Stomach smooth muscle (tissue), 2 donors: ENCODE measurements around the gene IL36A.

Experiments used
- H3K27ac ChIP-seq: one replicate; pipeline ENCODE4 v1.7.0; 2013; ENCODE audit warnings: mild to moderate bottlenecking, low read length, inconsistent platforms
- H3K27me3 ChIP-seq, 2 donors: one replicate each; pipeline ENCODE4 v1.7.0; 2013; ENCODE audit warnings: low read length in 2 of 2; ENCODE audit not compliant: insufficient read depth in 2 of 2, control insufficient read depth in 1 of 2
- H3K36me3 ChIP-seq, 2 donors: one replicate each; pipeline ENCODE4 v1.7.0; 2013; ENCODE audit warnings: low read length in 2 of 2; ENCODE audit not compliant: control insufficient read depth in 2 of 2, insufficient read depth in 2 of 2
- H3K4me1 ChIP-seq: one replicate; pipeline ENCODE4 v1.7.0; 2013; ENCODE audit warnings: low read length; ENCODE audit not compliant: control insufficient read depth, insufficient read depth
- H3K4me3 ChIP-seq, 2 donors: one replicate each; pipeline ENCODE4 v1.7.0; 2013; ENCODE audit warnings: low read length in 2 of 2
- H3K9ac ChIP-seq, 2 donors: one replicate each; pipeline ENCODE4 v1.7.0; 2013; ENCODE audit warnings: low read length in 2 of 2, mild to moderate bottlenecking in 1 of 2
- H3K9me3 ChIP-seq, 2 donors: one replicate each; pipeline ENCODE4 v1.7.0; 2013; ENCODE audit warnings: low read length in 2 of 2; ENCODE audit not compliant: control insufficient read depth in 2 of 2
- donor health status: healthy.
- donor health status: Pancreatic carcinoma.

Gene IL36A

DNA sequence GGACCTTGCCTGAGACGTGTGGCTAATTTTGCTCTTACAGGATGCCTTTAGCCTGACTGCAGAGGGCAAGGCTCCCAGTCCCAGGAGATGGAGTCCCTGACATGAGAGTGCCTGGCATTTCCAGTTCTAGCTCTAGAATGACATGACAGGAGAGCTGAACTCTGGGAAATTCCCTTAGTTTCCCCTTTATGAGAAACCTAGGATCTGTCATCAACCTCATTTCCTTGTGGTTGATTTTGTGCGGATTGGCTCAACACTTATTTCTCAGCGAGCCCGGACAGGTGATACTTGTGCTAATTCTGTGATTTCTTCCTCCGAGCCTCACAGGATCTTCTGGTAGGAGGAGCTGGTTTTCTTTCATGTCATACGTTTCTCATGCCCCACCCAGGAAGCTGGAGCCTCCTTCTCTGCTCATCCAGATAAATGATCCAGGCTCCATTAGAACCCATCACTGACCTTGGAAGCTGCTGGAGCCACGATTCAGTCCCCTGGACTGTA lies 27.7 kb upstream of the IL36A start, which contains the start of gene IL36G:
Gene IL36G, plus strand, starts transcription at position 448 of the 498 bp plus-strand sequence. CDS start 633 bp downstream, outside the sequence.
- Histone ChIP-seq H3K9ac (no peak within 1 kb of the TSS), H3K36me3 (no peaks in the 10 kb centered on the region), H3K4me3 (no peak within 1 kb of the TSS), H3K27me3 (no peaks in the 10 kb centered on the region), H3K4me1 (no peaks in the 10 kb centered on the region), H3K27ac (no peak within 1 kb of the TSS), H3K9me3 (no peaks in the 10 kb centered on the region)

GRCh38 chr2:112979731-112980130 lies 25.5 kb upstream of the IL36A start:
- no peaks in the 10 kb centered on the region for H3K36me3 ChIP-seq
- H3K27me3 ChIP-seq = no peaks in the 10 kb centered on the region
- no peak overlapping the region for H3K27ac ChIP-seq
- no peak overlapping the region for H3K4me3 ChIP-seq
- H3K9ac ChIP-seq = no peak overlapping the region
- H3K9me3 ChIP-seq = no peaks in the 10 kb centered on the region
- no peaks in the 10 kb centered on the region for H3K4me1 ChIP-seq

DNA sequence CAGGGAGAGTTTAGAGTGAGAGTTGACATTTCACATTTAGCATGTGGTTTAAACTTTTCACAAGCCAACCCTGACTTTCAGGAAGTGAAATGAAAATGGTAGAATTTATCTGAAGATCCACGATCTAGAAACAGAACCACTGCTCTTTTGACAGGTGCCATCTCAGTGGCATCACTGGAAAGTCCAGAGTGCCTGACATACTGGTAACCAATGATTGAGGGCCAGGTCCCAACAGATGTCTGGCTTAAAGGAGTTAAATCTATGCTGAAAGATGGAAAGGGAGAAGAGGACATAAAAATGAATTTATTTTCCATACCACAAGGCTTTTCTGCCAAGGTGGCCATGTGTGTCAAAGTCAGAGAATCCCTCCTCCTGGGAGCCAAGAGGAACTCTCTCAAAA lies 24.7 kb upstream of the IL36A start:
- no peaks in the 10 kb centered on the region for H3K9me3 ChIP-seq
- no peak overlapping the region for H3K4me3 ChIP-seq
- H3K27ac ChIP-seq = no peak overlapping the region
- H3K36me3 ChIP-seq = no peaks in the 10 kb centered on the region
- H3K4me1 ChIP-seq = no peaks in the 10 kb centered on the region
- H3K9ac ChIP-seq = no peak overlapping the region
- H3K27me3 ChIP-seq = no peaks in the 10 kb centered on the region

GRCh38 chr2:112985090-112985489 lies 20.2 kb upstream of the IL36A start:
- Histone ChIP-seq H3K9me3 (peaks cover 0 to 7% of the 10 kb centered on the region in 2 donors), H3K9ac (no peak overlapping the region), H3K27me3 (no peaks in the 10 kb centered on the region), H3K4me3 (no peak overlapping the region), H3K4me1 (no peaks in the 10 kb centered on the region), H3K27ac (no peak overlapping the region), H3K36me3 (no peaks in the 10 kb centered on the region)

DNA sequence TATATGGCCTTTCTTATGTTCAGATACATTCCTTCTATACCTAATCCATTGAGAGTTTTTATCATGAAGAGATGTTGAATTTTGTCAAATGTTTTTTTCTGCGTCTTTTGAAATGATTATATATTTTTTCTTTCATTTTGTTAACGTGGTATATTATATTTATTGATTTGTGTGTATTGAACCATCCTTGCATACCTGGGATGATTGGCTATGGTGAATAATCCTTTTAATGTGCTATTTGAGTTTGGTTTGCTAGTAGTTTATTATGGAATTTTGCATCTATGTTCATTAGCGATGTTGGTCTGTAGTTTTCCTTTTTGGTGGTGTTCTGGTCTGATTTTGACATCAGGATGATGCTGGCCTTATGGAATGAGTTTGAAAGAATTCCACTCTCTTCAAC lies 15.6 kb upstream of the IL36A start:
- Histone ChIP-seq H3K9ac (no peak overlapping the region), H3K9me3 (peaks cover 6 to 15% of the 10 kb centered on the region in 2 donors), H3K36me3 (no peaks in the 10 kb centered on the region), H3K27ac (no peak overlapping the region), H3K4me1 (no peaks in the 10 kb centered on the region), H3K27me3 (no peaks in the 10 kb centered on the region), H3K4me3 (no peak overlapping the region)

DNA sequence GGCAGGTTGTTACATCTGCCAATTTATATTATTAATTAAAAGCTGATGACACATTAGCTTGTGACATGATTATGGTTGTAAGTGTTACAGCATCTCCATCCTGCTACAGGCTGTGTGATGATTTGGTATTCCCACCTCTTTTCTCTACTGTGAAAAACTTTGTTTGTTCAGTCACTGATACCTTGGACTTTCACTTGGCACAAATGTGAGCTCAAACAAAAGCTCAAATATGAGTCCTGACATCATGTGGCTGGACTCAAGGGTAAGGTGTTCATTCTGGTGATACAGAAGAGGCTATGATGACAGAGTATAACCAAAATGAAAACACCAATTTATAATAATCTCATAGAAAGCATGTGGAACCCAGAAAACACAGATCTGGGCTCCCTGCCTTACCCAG lies 11.4 kb upstream of the IL36A start:
- Histone ChIP-seq H3K9me3 (peaks cover 6 to 14% of the 10 kb centered on the region in 2 donors), H3K9ac (no peak overlapping the region), H3K4me3 (no peak overlapping the region), H3K36me3 (no peaks in the 10 kb centered on the region), H3K27ac (no peak overlapping the region), H3K27me3 (no peaks in the 10 kb centered on the region), H3K4me1 (no peaks in the 10 kb centered on the region)

DNA sequence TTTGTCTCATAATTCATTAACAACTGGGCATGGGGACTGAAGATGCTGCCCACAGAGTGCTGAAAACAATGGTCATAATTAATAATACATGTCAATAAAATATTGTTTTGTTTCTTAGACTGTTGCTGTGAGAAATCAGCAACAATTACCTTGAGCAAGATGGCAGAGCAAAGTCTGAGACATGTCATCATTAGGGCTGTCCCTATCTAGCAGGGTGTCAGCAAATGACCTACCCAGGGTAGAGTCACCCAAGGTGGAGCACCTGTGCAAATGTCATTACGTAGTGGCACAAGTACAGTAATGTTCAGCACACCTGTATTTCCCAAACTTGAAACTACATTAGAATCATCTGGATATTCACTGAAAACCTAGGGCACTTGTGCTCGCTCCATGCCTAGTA lies 10.6 kb upstream of the IL36A start:
- no peaks in the 10 kb centered on the region for H3K36me3 ChIP-seq
- no peak overlapping the region for H3K4me3 ChIP-seq
- H3K27me3 ChIP-seq = no peaks in the 10 kb centered on the region
- H3K4me1 ChIP-seq = no peaks in the 10 kb centered on the region
- no peak overlapping the region for H3K9ac ChIP-seq
- H3K9me3 ChIP-seq = peaks cover 6 to 13% of the 10 kb centered on the region in 2 donors
- H3K27ac ChIP-seq = no peak overlapping the region

- H3K36me3 ChIP-seq = no peaks in the 10 kb centered on the region
- H3K4me1 ChIP-seq = no peaks in the 10 kb centered on the region
- no peak overlapping the region for H3K27ac ChIP-seq
- no peak overlapping the region for H3K4me3 ChIP-seq
- H3K27me3 ChIP-seq = no peaks in the 10 kb centered on the region
- peaks cover 6 to 9% of the 10 kb centered on the region in 2 donors for H3K9me3 ChIP-seq
- no peak overlapping the region for H3K9ac ChIP-seq
Measured at GRCh38 chr2:112995346-112995920, 9.8 kb upstream of the IL36A start.

GRCh38 chr2:112996635-112997034 lies 8.6 kb upstream of the IL36A start:
- Histone ChIP-seq H3K9me3 (peaks cover 6 to 9% of the 10 kb centered on the region in 2 donors), H3K4me1 (no peaks in the 10 kb centered on the region), H3K27me3 (no peaks in the 10 kb centered on the region), H3K27ac (no peak overlapping the region), H3K9ac (no peak overlapping the region), H3K4me3 (no peak overlapping the region), H3K36me3 (no peaks in the 10 kb centered on the region)

GRCh38 chr2:112997151-112997550 lies 8.1 kb upstream of the IL36A start:
- H3K4me3 ChIP-seq = no peak overlapping the region
- H3K27ac ChIP-seq = no peak overlapping the region
- H3K9me3 ChIP-seq = peaks cover 3 to 9% of the 10 kb centered on the region in 2 donors
- no peaks in the 10 kb centered on the region for H3K36me3 ChIP-seq
- no peaks in the 10 kb centered on the region for H3K4me1 ChIP-seq
- H3K9ac ChIP-seq = no peak overlapping the region
- H3K27me3 ChIP-seq = no peaks in the 10 kb centered on the region

DNA sequence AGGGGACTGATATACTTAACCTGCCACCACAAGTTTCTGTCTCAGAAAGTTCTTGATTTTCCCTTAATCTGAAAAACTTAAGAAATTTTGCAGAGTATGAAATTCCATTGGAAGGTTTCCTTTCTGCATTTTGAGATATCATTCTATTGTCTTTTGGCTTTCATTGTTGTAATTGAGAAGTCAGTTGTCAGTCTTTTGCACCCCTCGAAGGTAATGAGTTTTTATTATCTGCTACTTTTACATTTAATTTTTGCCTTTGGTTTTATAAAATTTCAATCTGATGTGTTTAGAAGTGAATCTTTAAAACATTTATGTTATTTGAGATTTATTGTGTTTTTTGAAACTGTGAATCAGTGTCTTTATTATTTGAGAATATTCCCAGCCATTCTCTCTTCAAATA lies 4.8 kb upstream of the IL36A start:
- Histone ChIP-seq H3K4me3 (no peak overlapping the region), H3K27ac (no peak overlapping the region), H3K27me3 (no peaks in the 10 kb centered on the region), H3K4me1 (no peaks in the 10 kb centered on the region), H3K36me3 (no peaks in the 10 kb centered on the region), H3K9ac (no peak overlapping the region), H3K9me3 (no peaks in the 10 kb centered on the region)
